Kasumi-1 (cell line): ENCODE data around the gene CHML.

Source experiments
- DNase-seq, 2 experiments: peaks; one replicate each; lab custom pipeline; 2025; lab: John Stamatoyannopoulos, UW

CHML gene

GRCh38 chr1:241645199-241645598, 5.0 kb upstream of the CHML start:
- DNase-seq: no peak

GRCh38 chr1:241644259-241644658, 4.1 kb upstream of the CHML start:
- DNase-seq: no peak

- DNase-seq: no peak
Observed at GRCh38 chr1:241642593-241642944, 2.4 kb upstream of the CHML start.

- no peak for DNase-seq
Observed at GRCh38 chr1:241641773-241642592, 1.8 kb upstream of the CHML start.

GRCh38 chr1:241640867-241641622, 876 bp upstream of the CHML start:
- no peak for DNase-seq

- peak; percentile 46 to 53 for DNase-seq
Observed at GRCh38 chr1:241639623-241640148, 483 bp downstream of the CHML start.

GRCh38 chr1:241638909-241639622, 1.1 kb downstream of the CHML start:
- DNase-seq: peak; percentile 34 to 38

GRCh38 chr1:241638099-241638682, 2.0 kb downstream of the CHML start:
- peak; percentile 5 to 8 for DNase-seq

- DNase-seq: peak; percentile 13 to 38
Observed at GRCh38 chr1:241637604-241638003, 2.6 kb downstream of the CHML start.

GRCh38 chr1:241637046-241637590, 3.1 kb downstream of the CHML start:
- no peak for DNase-seq

- DNase-seq: no peak
Observed at GRCh38 chr1:241636291-241636690, 3.9 kb downstream of the CHML start.

- no peak for DNase-seq
Observed at GRCh38 chr1:241635556-241636152, 4.5 kb downstream of the CHML start.

GRCh38 chr1:241632987-241633386, 7.2 kb downstream of the CHML start:
- DNase-seq: no peak

- no peak for DNase-seq
Observed at GRCh38 chr1:241631674-241632073, 8.5 kb downstream of the CHML start.

GRCh38 chr1:241630899-241631298, 9.3 kb downstream of the CHML start:
- DNase-seq: no peak

GRCh38 chr1:241630476-241630875, 9.7 kb downstream of the CHML start:
- DNase-seq: no peak

- no peak for DNase-seq
Observed at GRCh38 chr1:241630005-241630404, 10.2 kb downstream of the CHML start.

GRCh38 chr1:241627453-241628259, 12.5 kb downstream of the CHML start:
- DNase-seq: peak; percentile 50 to 85

- no peak for DNase-seq
Observed at GRCh38 chr1:241624935-241625334, 15.2 kb downstream of the CHML start.

- DNase-seq: no peak
Observed at GRCh38 chr1:241622669-241623068, 17.5 kb downstream of the CHML start.

- no peak for DNase-seq
Observed at GRCh38 chr1:241617426-241617825, 22.7 kb downstream of the CHML start.
